ENCODE data around the gene TNNI3. TPM values are rescaled to one million over a fixed set of nuclear protein-coding genes. Genes with fewer than 3 reads are reported as not detected.
A peak's percentile ranks its signal among the peaks of the same experiment; 100 is the strongest.

TNNI3 gene
- total and polyA plus RNA-seq, 3 donors from 2014 or later = 14.2 to 30.3 (median 20.8) TPM

DNA sequence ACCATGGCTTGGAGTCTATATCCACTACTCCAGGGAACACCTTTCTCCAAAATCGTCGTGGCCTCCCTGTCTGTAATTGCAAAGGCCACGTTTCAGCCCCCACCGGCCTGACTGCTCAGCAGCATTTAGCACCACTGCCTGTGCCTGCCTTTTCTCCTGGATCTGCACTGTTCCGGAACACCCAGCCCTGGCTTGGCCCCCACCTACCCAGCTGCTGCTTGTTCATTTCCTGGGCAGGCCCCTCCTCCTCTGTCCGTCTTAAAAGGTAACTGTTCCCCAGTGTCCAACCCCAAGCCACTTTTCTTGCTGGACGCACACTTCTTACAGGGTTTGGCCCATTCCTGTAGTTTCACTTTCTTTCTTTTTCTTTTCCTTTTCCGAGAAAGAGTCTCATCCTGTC is 31.1 kb upstream of the TNNI3 start:
- WGBS, 2 donors = 63 to 77% methylated on average over 8 of the region's 8 CpGs
- no peaks in the 10 kb centered on the region for H3K36me3 ChIP-seq (ENCODE audit: low read depth, missing control alignments)
- no peak overlapping the region for H3K4me3 ChIP-seq
- TF ChIP-seq CTCF (IDR thresholded peaks at IDR 0.05) (no peak), POLR2A (IDR thresholded peaks at IDR 0.05) (no peak)
- DNase-seq = no peak
- H3K9me3 ChIP-seq = no peaks in the 10 kb centered on the region
- intact Hi-C loops (cut with DNase I; ENCODE audit: low total_unique reads) = no loop called here
- no peaks in the 10 kb centered on the region for H3K27me3 ChIP-seq
- no peak overlapping the region for H3K27ac ChIP-seq
- H3K4me1 ChIP-seq = no peaks in the 10 kb centered on the region

GRCh38 chr19:55186080-55186479 is 28.5 kb upstream of the TNNI3 start:
- Histone ChIP-seq H3K4me1 (no peaks in the 10 kb centered on the region), H3K36me3 (ENCODE audit: low read depth, missing control alignments) (no peaks in the 10 kb centered on the region), H3K4me3 (no peak overlapping the region), H3K9me3 (no peaks in the 10 kb centered on the region), H3K27me3 (no peaks in the 10 kb centered on the region), H3K27ac (no peak overlapping the region)
- DNase-seq = no peak
- 85 to 88% methylated on average over 6 to 12 of the region's 12 CpGs for WGBS, 2 donors
- intact Hi-C loops (cut with DNase I; ENCODE audit: low total_unique reads) = no loop called here
- TF ChIP-seq POLR2A (IDR thresholded peaks at IDR 0.05) (no peak), CTCF (IDR thresholded peaks at IDR 0.05) (no peak)

GRCh38 chr19:55181740-55182139 is 24.2 kb upstream of the TNNI3 start:
- intact Hi-C loops (cut with DNase I; ENCODE audit: low total_unique reads) = no loop called here
- H3K27me3 ChIP-seq = no peaks in the 10 kb centered on the region
- no peaks in the 10 kb centered on the region for H3K9me3 ChIP-seq

GRCh38 chr19:55179606-55180484 is 22.3 kb upstream of the TNNI3 start, which contains the start of gene SYT5:
Gene SYT5, minus strand, starts transcription at chr19:55180289. Its CDS starts 1,248 bp downstream, at chr19:55179041.
- Histone ChIP-seq H3K36me3 (ENCODE audit: low read depth, missing control alignments) (no peaks in the 10 kb centered on the region), H3K27ac (no peak within 1 kb of the TSS), H3K4me1 (no peaks in the 10 kb centered on the region), H3K9me3 (no peaks in the 10 kb centered on the region), H3K4me3 (peak within 1 kb of the TSS; percentile 30 to 44), H3K27me3 (no peaks in the 10 kb centered on the region)
- TF ChIP-seq CTCF (IDR thresholded peaks at IDR 0.05) (no peak), POLR2A (IDR thresholded peaks at IDR 0.05) (no peak)
- intact Hi-C loops (cut with DNase I; ENCODE audit: low total_unique reads) = no loop called here
- 0 to 3% methylated on average over 26 to 53 of the region's 68 CpGs for WGBS, 2 donors
- DNase-seq = peak; percentile 43

More at GRCh38 chr19:55181740-55182139, 24.2 kb upstream of the TNNI3 start:
- TF ChIP-seq POLR2A (IDR thresholded peaks at IDR 0.05) = no peak
- no peak for TF ChIP-seq CTCF (IDR thresholded peaks at IDR 0.05)
- no peaks in the 10 kb centered on the region for H3K4me1 ChIP-seq
- H3K4me3 ChIP-seq = no peak overlapping the region
- no peak overlapping the region for H3K27ac ChIP-seq
- WGBS, 2 donors = 79 to 85% methylated on average over 14 to 20 of the region's 20 CpGs
- H3K36me3 ChIP-seq (ENCODE audit: low read depth, missing control alignments) = no peaks in the 10 kb centered on the region
- no peak for DNase-seq
